GM21529 (cell line): Measurements from ENCODE around the gene GGA3.
"Not testable (repeated sequence)": the region's sequence is repeated elsewhere in the genome, so short reads cannot be mapped to it uniquely, and the experiment has no call there.

Source experiments
- ATAC-seq: cut with Tn5 transposase; IDR thresholded peaks from one replicate; pipeline ENCODE4 v1.9.1; 2021; ENCODE audit not compliant: unreplicated experiment

GGA3 gene

GRCh38 chr17:75261336-75262111, at the start of gene GGA3, which contains the start of gene MRPS7:
Gene GGA3 (minus strand): TSS chr17:75261606. CDS start chr17:75261587, 19 bp downstream.
Gene MRPS7 (plus strand): TSS chr17:75261879. CDS start chr17:75261901, 22 bp downstream.
- ATAC-seq = peak; percentile 85

GRCh38 chr17:75308732-75309629, 47.6 kb upstream of the GGA3 start:
- no peak for ATAC-seq

GRCh38 chr17:75307957-75308731, 46.7 kb upstream of the GGA3 start:
- ATAC-seq = no peak

DNA sequence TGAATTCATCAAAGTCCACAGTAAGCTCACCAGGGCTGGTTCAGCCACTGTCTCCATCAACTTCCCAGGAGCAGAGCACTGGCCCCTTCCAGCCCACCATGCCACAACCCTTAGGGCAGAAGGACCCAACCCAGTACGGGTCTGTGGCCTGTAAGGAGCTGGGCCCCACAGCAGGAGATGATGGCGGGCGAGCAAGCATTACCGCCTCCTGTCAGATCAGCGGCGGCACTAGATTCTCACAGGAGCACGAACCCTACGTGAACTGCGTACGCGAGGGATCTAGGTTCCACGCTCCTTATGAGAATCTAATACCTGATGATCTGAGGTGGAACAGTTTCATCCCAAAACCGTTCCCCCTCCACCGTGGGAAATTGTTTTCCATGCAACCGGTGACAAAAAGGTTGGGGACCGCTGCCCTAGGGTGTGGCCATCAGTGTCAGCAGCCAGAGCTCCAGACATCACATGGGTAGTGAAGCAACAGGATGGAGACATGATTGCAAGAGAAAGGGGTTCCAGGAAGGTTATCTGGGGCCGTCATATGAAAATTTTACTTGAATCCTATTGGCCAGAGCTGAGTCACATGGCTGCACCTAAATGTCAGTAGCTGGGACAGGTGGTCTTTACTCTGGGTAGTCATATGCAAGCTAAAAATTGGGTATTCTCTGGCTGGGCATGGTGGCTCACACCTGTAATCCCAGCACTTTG, 40.2 kb upstream of the GGA3 start:
- no peak for ATAC-seq

GRCh38 chr17:75301049-75301448, 39.6 kb upstream of the GGA3 start:
- ATAC-seq = no peak

- ATAC-seq = no peak
Measured at GRCh38 chr17:75300280-75300679, 38.9 kb upstream of the GGA3 start.

GRCh38 chr17:75295201-75296158, 34.1 kb upstream of the GGA3 start:
- ATAC-seq = peak; percentile 62

DNA sequence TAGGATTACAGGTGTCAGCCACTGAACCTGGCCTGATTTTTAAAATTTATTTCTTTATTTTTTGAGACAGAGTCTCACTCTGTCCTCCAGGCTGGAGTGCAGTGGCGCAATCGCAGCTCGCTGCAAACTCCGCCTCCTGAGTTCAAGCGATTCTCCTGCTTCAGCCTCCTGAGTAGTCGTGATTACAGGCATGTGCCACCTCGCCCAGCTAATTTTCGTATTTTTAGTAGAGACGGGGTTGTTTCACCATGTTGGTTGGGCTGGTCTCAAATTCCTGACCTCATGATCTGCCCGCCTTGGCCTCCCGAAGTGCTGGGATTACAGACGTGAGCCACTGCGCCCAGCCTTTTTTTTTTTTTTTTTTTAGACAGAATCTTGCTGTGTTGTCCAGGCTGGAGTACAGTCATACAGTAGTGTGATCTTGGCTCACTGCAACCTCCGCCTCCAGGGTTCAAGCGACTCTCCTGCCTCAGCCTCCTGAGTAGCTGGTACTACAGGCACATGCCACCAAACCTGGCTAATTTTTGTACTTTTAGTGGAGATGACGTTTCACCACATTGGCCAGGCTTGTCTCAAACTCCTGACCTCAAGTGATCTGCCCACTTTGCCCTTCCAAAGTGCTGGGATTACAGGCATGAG, 31.5 kb upstream of the GGA3 start:
- ATAC-seq = not testable (repeated sequence)

DNA sequence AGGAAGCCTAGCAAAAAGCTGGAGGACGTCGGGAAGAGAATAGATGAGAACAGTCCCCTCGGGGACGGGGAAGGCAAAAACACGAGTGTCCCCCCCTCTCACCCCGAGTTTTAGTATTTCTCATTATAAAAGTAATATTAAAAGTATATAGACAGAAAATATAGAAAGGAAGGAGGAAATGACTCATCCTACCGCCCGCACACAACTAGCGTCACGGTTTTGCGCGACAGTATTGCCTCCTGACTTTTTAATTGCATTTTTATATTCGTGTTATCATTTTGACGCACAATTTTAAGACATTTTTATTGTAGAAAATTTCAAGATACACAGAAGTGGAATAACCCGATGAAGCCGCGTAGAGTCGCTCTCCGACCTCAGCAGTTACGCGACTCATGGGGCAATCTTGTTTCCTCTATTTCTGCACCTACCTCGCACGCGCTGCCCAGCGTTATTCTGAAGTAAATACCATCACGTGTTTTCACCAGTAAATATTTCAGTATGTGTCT, 28.5 kb upstream of the GGA3 start:
- peak; percentile 19 for ATAC-seq

- peak; percentile 88 for ATAC-seq
Measured at GRCh38 chr17:75289115-75289831, 27.9 kb upstream of the GGA3 start, which contains the start of gene SLC25A19. Gene SLC25A19 (minus strand): TSS chr17:75289433. CDS start chr17:75286764, 2,669 bp downstream.

DNA sequence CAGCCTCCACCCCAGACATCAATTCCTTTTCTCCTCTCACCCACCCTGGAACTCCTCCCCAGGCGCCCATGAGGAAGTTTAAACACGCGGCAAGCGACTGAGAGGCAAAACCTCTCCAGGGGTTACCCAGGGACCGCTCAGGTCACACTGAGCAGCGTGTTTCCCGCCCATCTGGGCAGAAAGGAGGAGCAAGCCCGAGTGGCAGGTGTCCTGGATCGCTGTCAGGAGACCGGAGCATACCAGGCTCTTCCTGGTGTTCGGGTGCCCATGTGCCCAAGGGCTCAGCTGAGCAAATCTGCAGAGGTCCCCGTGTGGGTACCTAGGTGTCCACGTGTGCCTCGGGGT, 27.3 kb upstream of the GGA3 start:
- peak; percentile 15 for ATAC-seq

DNA sequence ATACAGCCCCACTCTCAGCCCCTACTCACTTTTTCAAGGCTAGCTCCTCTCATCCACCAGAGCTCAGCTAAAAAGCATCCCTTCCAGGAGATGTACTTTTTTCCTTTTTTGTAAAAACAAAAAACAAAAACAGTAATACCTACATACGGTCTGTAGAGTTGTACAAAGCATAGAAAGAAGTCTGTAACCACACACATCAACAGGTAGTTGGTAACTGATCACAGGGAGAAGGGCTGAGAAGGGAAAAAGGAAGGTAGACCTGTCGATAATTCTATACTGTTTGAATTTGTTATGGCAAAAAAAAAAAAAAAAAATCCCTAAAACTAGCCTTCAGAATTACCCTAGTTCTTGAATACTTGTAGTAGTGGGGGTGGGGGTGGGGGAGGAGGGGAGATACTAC, 27.0 kb upstream of the GGA3 start:
- ATAC-seq = no peak

- no peak for ATAC-seq
Measured at GRCh38 chr17:75287221-75287620, 25.8 kb upstream of the GGA3 start.

- no peak for ATAC-seq
Measured at GRCh38 chr17:75285123-75285522, 23.7 kb upstream of the GGA3 start.

DNA sequence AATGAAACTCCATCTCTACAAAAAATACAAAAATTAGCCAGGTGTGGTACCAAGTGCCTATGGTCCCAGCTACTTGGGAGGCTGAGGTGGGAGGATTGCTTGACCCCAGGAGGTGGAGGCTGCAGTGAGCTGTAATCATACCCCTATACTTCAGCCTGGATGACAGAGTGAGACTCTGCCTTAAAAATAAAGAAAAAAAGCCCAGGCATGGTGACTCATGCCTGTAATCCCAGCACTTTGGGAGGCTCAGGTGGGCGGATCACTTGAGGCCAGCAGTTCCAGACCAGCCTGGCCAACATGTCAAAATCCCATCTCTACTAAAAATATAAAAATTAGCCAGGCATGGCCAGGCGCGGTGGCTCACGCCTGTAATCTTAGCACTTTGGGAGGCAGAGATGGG, 18.8 kb upstream of the GGA3 start:
- ATAC-seq = not testable (repeated sequence)

GRCh38 chr17:75277664-75278071, 16.3 kb upstream of the GGA3 start:
- no peak for ATAC-seq

DNA sequence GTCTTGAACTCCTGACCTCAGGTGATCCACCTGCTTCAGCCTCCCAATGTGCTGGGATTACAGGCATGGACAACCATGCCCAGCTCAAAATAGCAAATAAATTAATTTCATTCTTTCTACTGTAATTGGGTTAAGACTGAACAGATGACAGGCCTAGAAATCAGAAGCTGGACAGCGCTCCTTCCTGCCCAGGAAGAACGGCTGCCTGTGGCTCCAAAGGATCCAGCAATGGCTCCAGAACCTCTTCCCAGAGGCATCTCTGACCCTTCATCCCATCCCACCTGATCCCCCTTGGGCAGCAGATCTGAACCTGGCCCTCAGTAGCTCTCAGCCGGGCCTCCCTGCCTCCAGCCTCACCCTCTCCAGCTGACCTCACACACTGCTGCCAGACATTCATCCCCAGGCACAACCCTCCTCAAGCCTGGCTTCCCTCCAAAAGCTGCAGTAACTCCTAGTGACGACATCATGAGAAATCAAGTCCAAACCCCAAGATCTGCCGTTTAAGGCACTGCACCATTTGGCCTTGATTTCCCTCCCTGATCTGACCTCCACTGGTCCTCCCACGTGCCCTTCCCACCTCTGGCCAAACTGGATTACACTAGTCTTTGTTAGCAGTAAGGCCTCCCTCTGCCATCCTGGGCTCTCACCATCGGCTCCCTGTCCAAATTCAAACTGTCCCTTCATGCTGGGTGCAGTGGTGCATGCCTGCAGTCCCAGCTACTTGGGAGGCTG, 12.7 kb upstream of the GGA3 start:
- no peak for ATAC-seq
